PC-3 (cell line): Measurements from ENCODE around the gene SMIM14. TPM values are rescaled to one million over a fixed set of nuclear protein-coding genes. Genes with fewer than 3 reads are reported as not detected.

Experiments
- ATAC-seq: fragments of 200-7000 bp; cut with Tn5 transposase; 2 replicates; pipeline ENCODE4 v1.9.1; 2020; ENCODE audit warnings: mild to moderate bottlenecking, moderate library complexity
- BruUV-seq: library from RNA; stranded (reverse); fragments of 400-500 nt; replicated peaks from 2 replicates; lab custom pipeline; 2021; lab: Mats Ljungman, UMichigan
- CTCF ChIA-PET: fragments of 300-600 bp; sonication (Branson Sonifier 250); formaldehyde crosslinking; loops from one replicate; lab custom pipeline; 2022; ENCODE audit warnings: antibody characterized with exemption; lab: Charles Lee
- POLR2A ChIA-PET: fragments of 300-600 bp; sonication (Branson Sonifier 250); formaldehyde crosslinking; loops from one replicate; lab custom pipeline; 2022; ENCODE audit warnings: antibody characterized with exemption; ENCODE audit not compliant: unreplicated experiment; lab: Charles Lee
- DNase-seq: peaks from one replicate; pipeline ENCODE4 v3.0.0-alpha.2; 2015
- H2AFZ ChIP-seq: fragments of 300-600 bp; sonication (generic); 2 replicates; pipeline ENCODE4 v1.6.0; 2016; ENCODE audit warnings: antibody characterized with exemption, low read length
- H3F3A ChIP-seq: fragments of 300-600 bp; sonication (generic); one replicate; pipeline ENCODE4 v1.6.0; 2017; ENCODE audit warnings: antibody characterized with exemption, low read length, control low read depth, mild to moderate bottlenecking; ENCODE audit not compliant: unreplicated experiment
- H3K27ac ChIP-seq: fragments of 300-600 bp; sonication (generic); 2 replicates; pipeline ENCODE4 v1.5.1; 2016; ENCODE audit warnings: mild to moderate bottlenecking, low read length
- H3K27me3 ChIP-seq: fragments of 300-600 bp; sonication (generic); 2 replicates; pipeline ENCODE4 v1.6.1; 2016; ENCODE audit warnings: low read length, mixed read lengths
- H3K36me3 ChIP-seq: fragments of 300-600 bp; sonication (generic); 2 replicates; pipeline ENCODE4 v1.6.1; 2016; ENCODE audit warnings: low read depth, mixed run types, low read length, mixed read lengths
- H3K4me1 ChIP-seq: fragments of 300-600 bp; sonication (generic); 2 replicates; pipeline ENCODE4 v1.5.1; 2016; ENCODE audit warnings: low read length; ENCODE audit not compliant: insufficient read depth
- H3K4me2 ChIP-seq: fragments of 300-600 bp; sonication (generic); 2 replicates; pipeline ENCODE4 v1.6.0; 2016; ENCODE audit warnings: low read length
- H3K4me3 ChIP-seq: fragments of 300-600 bp; sonication (generic); 2 replicates; pipeline ENCODE4 v1.5.1; 2016; ENCODE audit warnings: mild to moderate bottlenecking, low read length, mixed read lengths
- H3K79me2 ChIP-seq: fragments of 300-600 bp; sonication (generic); 2 replicates; pipeline ENCODE4 v1.6.1; 2017; ENCODE audit warnings: low read length, mixed read lengths
- H3K9ac ChIP-seq: fragments of 300-600 bp; sonication (generic); 2 replicates; pipeline ENCODE4 v1.6.0; 2016; ENCODE audit warnings: mild to moderate bottlenecking, low read length
- H3K9me2 ChIP-seq: fragments of 300-600 bp; sonication (generic); replicated peaks from 2 replicates; pipeline ENCODE4 v1.6.1; 2016; ENCODE audit warnings: mixed run types, low read length, mixed read lengths
- H3K9me3 ChIP-seq: fragments of 300-600 bp; sonication (generic); 2 replicates; pipeline ENCODE4 v1.6.1; 2016; ENCODE audit warnings: low read length, mixed read lengths
- H4K20me1 ChIP-seq: fragments of 300-600 bp; sonication (generic); 2 replicates; pipeline ENCODE4 v1.6.1; 2016; ENCODE audit warnings: low read length, mixed read lengths
- EZH2 ChIP-seq: fragments of 300-600 bp; sonication (generic); IDR thresholded peaks from one replicate; pipeline ENCODE4 v1.6.1; 2017; ENCODE audit warnings: antibody characterized with exemption, mild to moderate bottlenecking, low read length; ENCODE audit not compliant: unreplicated experiment
- EZH2phosphoT487 ChIP-seq: fragments of 300-600 bp; sonication (generic); IDR thresholded peaks from 2 replicates; pipeline ENCODE4 v1.6.1; 2018; ENCODE audit warnings: mild to moderate bottlenecking, antibody characterized with exemption, low read length, borderline replicate concordance
- intact Hi-C: fragments of 100-400 bp; cut with micrococcal nuclease; formaldehyde crosslinking; loops from 2 replicates; pipeline ENCODE4 v1.9.0; 2023
- total RNA-seq: library from RNA; depleted of rRNA; stranded (reverse); fragments of >200 nt; gene quantifications from 2 replicates; pipeline ENCODE4 v1.2.3, GENCODE V29; 2014
- TF ChIP-seq, protein P1 (sequence below): fragments of 300-600 bp; sonication (generic); conservative IDR thresholded peaks from 2 replicates; pipeline ENCODE4 v1.5.1; 2017; ENCODE audit warnings: antibody characterized with exemption, low read depth, mild to moderate bottlenecking, low read length

Gene SMIM14
- total RNA-seq, 1 experiment from 2014 or later = 4.8 TPM

GRCh38 chr4:39562792-39563191 lies 75.9 kb downstream of the SMIM14 start:
- H3K27ac ChIP-seq = no peak overlapping the region
- no peaks in the 10 kb centered on the region for H4K20me1 ChIP-seq
- no peaks in the 10 kb centered on the region for H3K9me2 ChIP-seq
- peaks cover 6% of the 10 kb centered on the region; the same call in 1 of the 2 replicates for H3K4me1 ChIP-seq
- no peaks in the 10 kb centered on the region for H3K9me3 ChIP-seq
- H3K79me2 ChIP-seq = no peaks in the 10 kb centered on the region
- H3K4me3 ChIP-seq = no peak overlapping the region
- H3F3A ChIP-seq = no peaks in the 10 kb centered on the region
- H3K4me2 ChIP-seq = no peak overlapping the region
- DNase-seq (no peak), ATAC-seq (no peak)
- no peaks in the 10 kb centered on the region for H3K27me3 ChIP-seq
- no peaks in the 10 kb centered on the region for H3K36me3 ChIP-seq
- no TSS peak for BruUV-seq
- no peak overlapping the region for H2AFZ ChIP-seq
- ChIA-PET CTCF (no interaction called here), POLR2A (no interaction called here)
- TF ChIP-seq EZH2 (no peak), EZH2phosphoT487 (no peak)
- TF ChIP-seq, protein P1, sequence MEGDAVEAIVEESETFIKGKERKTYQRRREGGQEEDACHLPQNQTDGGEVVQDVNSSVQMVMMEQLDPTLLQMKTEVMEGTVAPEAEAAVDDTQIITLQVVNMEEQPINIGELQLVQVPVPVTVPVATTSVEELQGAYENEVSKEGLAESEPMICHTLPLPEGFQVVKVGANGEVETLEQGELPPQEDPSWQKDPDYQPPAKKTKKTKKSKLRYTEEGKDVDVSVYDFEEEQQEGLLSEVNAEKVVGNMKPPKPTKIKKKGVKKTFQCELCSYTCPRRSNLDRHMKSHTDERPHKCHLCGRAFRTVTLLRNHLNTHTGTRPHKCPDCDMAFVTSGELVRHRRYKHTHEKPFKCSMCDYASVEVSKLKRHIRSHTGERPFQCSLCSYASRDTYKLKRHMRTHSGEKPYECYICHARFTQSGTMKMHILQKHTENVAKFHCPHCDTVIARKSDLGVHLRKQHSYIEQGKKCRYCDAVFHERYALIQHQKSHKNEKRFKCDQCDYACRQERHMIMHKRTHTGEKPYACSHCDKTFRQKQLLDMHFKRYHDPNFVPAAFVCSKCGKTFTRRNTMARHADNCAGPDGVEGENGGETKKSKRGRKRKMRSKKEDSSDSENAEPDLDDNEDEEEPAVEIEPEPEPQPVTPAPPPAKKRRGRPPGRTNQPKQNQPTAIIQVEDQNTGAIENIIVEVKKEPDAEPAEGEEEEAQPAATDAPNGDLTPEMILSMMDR = no peak
- intact Hi-C loops = no loop called here
- H3K9ac ChIP-seq = no peak overlapping the region

GRCh38 chr4:39559626-39560025 lies 79.0 kb downstream of the SMIM14 start:
- intact Hi-C loops = no loop called here
- Histone ChIP-seq H2AFZ (no peak overlapping the region), H3K27ac (no peak overlapping the region), H3K79me2 (no peaks in the 10 kb centered on the region), H3F3A (no peaks in the 10 kb centered on the region), H3K27me3 (no peaks in the 10 kb centered on the region), H3K9ac (no peak overlapping the region), H4K20me1 (no peaks in the 10 kb centered on the region), H3K36me3 (no peaks in the 10 kb centered on the region), H3K9me2 (no peaks in the 10 kb centered on the region), H3K4me3 (no peak overlapping the region), H3K4me1 (no peaks in the 10 kb centered on the region), H3K9me3 (no peaks in the 10 kb centered on the region), H3K4me2 (no peak overlapping the region)
- ATAC-seq = 0 out of 2 replicates have a peak, but pooled peaks have one; percentile 27
- ChIA-PET POLR2A (interaction anchor here (0.6 kb wide), 1 partner anchor 32 kb away, joined by 5 read pairs; the partner anchor contains the start of gene UGDH), CTCF (no interaction called here)
- no TSS peak for BruUV-seq
- TF ChIP-seq, protein P1 = no peak
- TF ChIP-seq EZH2 = no peak
- no peak for TF ChIP-seq EZH2phosphoT487
- no peak for DNase-seq

- no peak for TF ChIP-seq EZH2
- TF ChIP-seq EZH2phosphoT487 = no peak
- TF ChIP-seq, protein P1 = no peak
- Histone ChIP-seq H3K4me1 (no peaks in the 10 kb centered on the region), H3K9ac (no peak overlapping the region), H3K36me3 (no peaks in the 10 kb centered on the region), H2AFZ (no peak overlapping the region), H3K4me3 (no peak overlapping the region), H3F3A (no peaks in the 10 kb centered on the region), H3K79me2 (no peaks in the 10 kb centered on the region), H3K9me3 (no peaks in the 10 kb centered on the region), H3K4me2 (no peak overlapping the region), H3K27ac (no peak overlapping the region), H4K20me1 (no peaks in the 10 kb centered on the region), H3K27me3 (no peaks in the 10 kb centered on the region), H3K9me2 (no peaks in the 10 kb centered on the region)
- intact Hi-C loops = no loop called here
- no peak for DNase-seq
- CTCF ChIA-PET = no interaction called here
- no peak for ATAC-seq
- no TSS peak for BruUV-seq
- POLR2A ChIA-PET = no interaction called here
Observed at GRCh38 chr4:39555472-39555871, 83.2 kb downstream of the SMIM14 start.
